K562 (cell line): ENCODE results near the gene MSS51. TPM values are rescaled to one million over a fixed set of nuclear protein-coding genes. Genes with fewer than 3 reads are reported as not detected.

Experiments used
- C11orf30 ChIP-seq: fragments of 450-650 bp; IDR thresholded peaks from 2 replicates; pipeline ENCODE4 v1.6.1; 2016; ENCODE audit warnings: low read depth, mild to moderate bottlenecking
- CXXC5 ChIP-seq: fragments of 250-450 bp; sonication (Bioruptor Pico); IDR thresholded peaks from 2 replicates; pipeline ENCODE4 v1.8.0; 2022; ENCODE audit warnings: inconsistent platforms, mild to moderate bottlenecking, moderate library complexity
- FOXP4 ChIP-seq: sonication (generic); formaldehyde crosslinking; IDR thresholded peaks from 2 replicates; pipeline ENCODE4 v1.8.0; 2022; ENCODE audit warnings: mild to moderate bottlenecking, missing genetic modification reagents, borderline replicate concordance
- GTF2A2 ChIP-seq: IDR thresholded peaks from 2 replicates; pipeline ENCODE4 v1.6.1; 2016; ENCODE audit warnings: mild to moderate bottlenecking, missing genetic modification characterization, missing compliant biosample characterization
- GTF2F1 ChIP-seq: IDR thresholded peaks from 2 replicates; pipeline ENCODE4 v1.6.1; 2011; ENCODE audit warnings: low read depth, low read length, improper control_type of control experiment
- HEY1 ChIP-seq: fragments of 250-450 bp; sonication (Bioruptor Pico); IDR thresholded peaks from 2 replicates; pipeline ENCODE4 v1.5.0; 2020; ENCODE audit warnings: mild to moderate bottlenecking, moderate library complexity, borderline replicate concordance
- ID3 ChIP-seq, 2 experiments: fragments of 250-450 bp in 1 of 2; fragments of 450-650 bp in 1 of 2; sonication (Bioruptor Pico) in 1 of 2; IDR thresholded peaks; 2 replicates each; pipeline versions ENCODE4 v1.6.1 to v1.8.0; 2016 to 2021; ENCODE audit warnings: mild to moderate bottlenecking in 2 of 2, moderate library complexity in 2 of 2, missing compliant biosample characterization in 1 of 2, missing genetic modification characterization in 1 of 2
- MBD2 ChIP-seq: sonication (generic); IDR thresholded peaks from 2 replicates; pipeline ENCODE4 v1.6.1; 2016; ENCODE audit warnings: low read depth, borderline replicate concordance
- MTA1 ChIP-seq: fragments of 450-650 bp; IDR thresholded peaks from 2 replicates; pipeline ENCODE4 v1.6.1; 2017; ENCODE audit warnings: borderline replicate concordance
- NR4A1 ChIP-seq, 2 experiments: fragments of 250-450 bp in 1 of 2; fragments of 450-650 bp in 1 of 2; sonication (Bioruptor Pico) in 1 of 2; IDR thresholded peaks; 2 replicates each; pipeline versions ENCODE4 v1.4.0 to v1.6.1; 2016 to 2020; ENCODE audit warnings: mild to moderate bottlenecking in 2 of 2, missing compliant biosample characterization in 1 of 2, missing genetic modification characterization in 1 of 2, moderate library complexity in 1 of 2
- SAFB2 ChIP-seq: fragments of 200-400 bp; formaldehyde crosslinking; IDR thresholded peaks from 2 replicates; pipeline ENCODE4 v1.6.1; 2018; ENCODE audit warnings: borderline replicate concordance, low read length, low read depth, moderate library complexity; ENCODE audit not compliant: severe bottlenecking
- TAF9B ChIP-seq: fragments of 450-650 bp; IDR thresholded peaks from 2 replicates; pipeline ENCODE4 v1.6.1; 2018; ENCODE audit warnings: mild to moderate bottlenecking; ENCODE audit not compliant: partially characterized antibody
- THRA ChIP-seq: fragments of 450-650 bp; IDR thresholded peaks from 2 replicates; pipeline ENCODE4 v1.6.1; 2017; ENCODE audit warnings: mild to moderate bottlenecking, moderate library complexity
- TRIM24 ChIP-seq, 2 experiments: fragments of 450-650 bp; IDR thresholded peaks; 2 replicates each; pipeline ENCODE4 v1.6.1; 2016
- TRIM25 ChIP-seq: fragments of 450-650 bp; IDR thresholded peaks from 2 replicates; pipeline ENCODE4 v1.7.0; 2016; ENCODE audit warnings: borderline replicate concordance
- ZNF175 ChIP-seq: fragments of 200-800 bp; sonication (Bioruptor generic); IDR thresholded peaks from 2 replicates; pipeline ENCODE4 v1.6.1; 2016; ENCODE audit warnings: low read depth, mild to moderate bottlenecking, missing genetic modification characterization, missing compliant biosample characterization
- ZNF444 ChIP-seq: fragments of 250-450 bp; sonication (Bioruptor Pico); IDR thresholded peaks from 2 replicates; pipeline ENCODE4 v1.4.0; 2020; ENCODE audit warnings: mild to moderate bottlenecking, moderate library complexity
- ZNF445 ChIP-seq: fragments of 250-450 bp; sonication (Bioruptor Pico); IDR thresholded peaks from 2 replicates; pipeline ENCODE4 v1.4.0; 2020; ENCODE audit warnings: low read depth, mild to moderate bottlenecking, moderate library complexity
- polyA plus RNA-seq, 8 experiments: library from polyadenylated mRNA; depleted of rRNA in 4 of 8; stranded (reverse) in 5 of 8; unstranded in 3 of 8; fragments of >200 nt; fragmentation: Nextera tagmentation in 2 of 8; fragmentation: Illumina TruSeq in 1 of 8; extraction: Ambion mirVana in 2 of 8; extraction: Trizol in 1 of 8; gene quantifications; 2 replicates each; pipeline versions ENCODE4 v1.2.1 to v1.2.3, GENCODE V29; 2011 to 2014; ENCODE audit warnings: inconsistent platforms in 1 of 8, missing spikeins in 1 of 8
- total RNA-seq, 7 experiments: library from RNA; depleted of rRNA in 6 of 7; stranded (reverse); fragments of >200 nt in 6 of 7; fragmentation: Illumina TruSeq in 2 of 7; extraction: Trizol in 2 of 7; gene quantifications; 2 replicates each; pipeline versions ENCODE4 v1.2.1 to v1.2.3, GENCODE V29; 2011 to 2021; ENCODE audit warnings: low replicate concordance in 1 of 7

Gene MSS51
- total and polyA plus RNA-seq, 9 of the 15 experiments (the other 6 are each of a cell fraction or from before 2014, with no cell fraction given) = 0.28 to 1.8 (median 1.2) TPM

- TF ChIP-seq TAF9B = peak; percentile 67
- peak; percentile 71 for TF ChIP-seq CXXC5
- no peak for TF ChIP-seq NR4A1 (CRISPR knock-in tag; IDR thresholded peaks at IDR 0.05)
- peak; percentile 96 for TF ChIP-seq NR4A1 (tag; IDR thresholded peaks at IDR 0.05)
- TF ChIP-seq ZNF175 (CRISPR knock-in tag) = peak; percentile 93
- peak; percentile 100 for TF ChIP-seq TRIM24 (IDR thresholded peaks at IDR 0.05)
- TF ChIP-seq MBD2 = peak; percentile 78; the same call in 1 of the 2 replicates
- TF ChIP-seq THRA = no peak
- TF ChIP-seq TRIM25 = no peak
- no peak for TF ChIP-seq ID3 (CRISPR knock-in tag; IDR thresholded peaks at IDR 0.05)
- TF ChIP-seq ID3 (tag; IDR thresholded peaks at IDR 0.05) = peak; percentile 95
- TF ChIP-seq GTF2F1 = peak; percentile 35; the same call in 1 of the 2 replicates
- peak; percentile 82 for TF ChIP-seq C11orf30
- TF ChIP-seq SAFB2 = no peak
- no peak for TF ChIP-seq FOXP4 (CRISPR knock-in tag)
- TF ChIP-seq ZNF444 = peak; percentile 59; the same call in 1 of the 2 replicates
- TF ChIP-seq HEY1 (CRISPR knock-in tag) = peak; percentile 62; the same call in 1 of the 2 replicates
- no peak for TF ChIP-seq GTF2A2
- TF ChIP-seq ZNF445 = no peak
- peak; percentile 89 for TF ChIP-seq MTA1
Observed at GRCh38 chr10:73456187-73456890, 23.0 kb upstream of the MSS51 start (continued).
